ENCODE results near the gene HIP1.
A peak's percentile ranks its signal among the peaks of the same experiment; 100 is the strongest.

The HIP1 gene

DNA sequence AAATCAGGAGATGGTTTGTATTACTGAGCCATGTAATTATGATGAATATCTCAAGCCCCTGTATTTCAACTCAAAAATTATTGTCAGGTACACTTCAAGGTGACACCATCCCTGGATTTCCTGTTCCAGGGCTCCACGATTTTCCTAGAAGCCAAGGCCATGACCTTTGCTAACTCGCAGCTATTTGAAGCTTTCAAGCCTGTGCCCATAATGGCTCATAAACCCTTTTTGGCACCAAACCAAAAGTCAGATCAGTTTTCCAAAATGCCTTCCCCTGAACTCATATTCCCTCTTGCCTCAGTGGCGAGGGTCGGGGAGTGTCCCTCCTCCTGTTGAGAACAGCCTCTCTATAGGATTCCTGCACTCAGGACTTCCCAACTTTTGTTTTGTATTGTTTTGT is 70.8 kb downstream of the HIP1 start:
- no peak for FAIRE-seq

DNA sequence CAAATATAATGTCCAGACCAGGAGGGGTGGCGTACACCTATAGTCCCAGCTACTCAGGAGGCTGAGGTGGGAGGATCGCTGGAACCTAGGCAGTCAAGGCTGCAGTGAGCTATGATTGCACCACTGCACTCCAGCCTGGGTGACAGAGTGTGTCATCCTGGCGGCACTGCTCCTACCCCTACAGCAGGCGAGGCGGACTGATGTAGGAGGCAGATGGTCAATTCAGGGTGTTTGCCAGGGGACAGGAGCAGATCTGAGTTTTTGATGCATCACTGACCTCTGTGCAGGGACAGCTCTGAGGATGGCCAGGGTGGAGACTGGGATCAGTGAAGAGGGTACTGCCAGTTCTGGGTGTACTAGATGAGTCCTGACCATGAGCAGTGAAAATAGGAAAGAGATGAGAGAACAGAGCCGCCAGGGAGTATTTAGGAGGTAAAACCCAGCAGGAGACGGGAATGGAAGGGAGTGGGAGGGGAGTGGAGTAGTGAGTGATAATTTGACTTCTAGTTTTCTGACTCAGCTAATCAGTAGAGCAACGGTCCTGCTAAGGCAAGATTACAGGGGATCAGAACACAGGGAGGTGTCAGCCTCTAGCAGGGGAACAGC is 75.3 kb downstream of the HIP1 start:
- no peak for FAIRE-seq

DNA sequence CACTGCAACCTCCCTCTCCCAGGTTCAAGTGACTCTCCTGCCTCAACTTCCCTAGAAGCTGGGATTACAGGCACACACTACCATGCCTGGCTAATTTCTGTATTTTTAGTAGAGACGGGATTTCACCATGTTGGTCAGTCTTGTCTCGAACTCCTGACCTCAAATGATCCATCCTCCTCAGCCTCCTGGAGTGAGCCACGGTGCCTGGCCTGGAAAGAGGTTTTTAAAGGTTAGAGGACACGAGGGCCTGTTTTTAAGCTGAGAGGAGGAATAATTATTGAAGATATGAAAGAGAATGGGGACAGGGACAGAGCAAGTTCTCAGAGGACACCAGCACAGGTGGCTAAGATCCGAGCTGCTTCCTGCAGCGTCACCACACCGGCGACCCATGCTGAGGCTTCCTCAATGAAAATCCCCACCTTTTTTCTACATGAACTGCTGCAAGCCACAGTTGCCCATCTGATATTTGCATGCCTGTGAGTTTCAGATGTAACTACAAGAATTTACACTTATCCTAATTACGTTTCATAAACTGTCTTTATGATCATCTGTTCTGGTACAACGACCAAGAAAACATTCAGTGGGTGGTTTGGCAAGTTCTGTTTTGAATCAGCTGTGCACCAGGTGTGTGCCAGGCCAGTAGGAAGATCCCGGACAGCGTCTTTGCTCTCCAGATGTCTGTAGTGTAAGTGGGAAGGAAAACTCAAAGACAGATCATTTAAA is 76.0 kb downstream of the HIP1 start:
- no peak for FAIRE-seq

DNA sequence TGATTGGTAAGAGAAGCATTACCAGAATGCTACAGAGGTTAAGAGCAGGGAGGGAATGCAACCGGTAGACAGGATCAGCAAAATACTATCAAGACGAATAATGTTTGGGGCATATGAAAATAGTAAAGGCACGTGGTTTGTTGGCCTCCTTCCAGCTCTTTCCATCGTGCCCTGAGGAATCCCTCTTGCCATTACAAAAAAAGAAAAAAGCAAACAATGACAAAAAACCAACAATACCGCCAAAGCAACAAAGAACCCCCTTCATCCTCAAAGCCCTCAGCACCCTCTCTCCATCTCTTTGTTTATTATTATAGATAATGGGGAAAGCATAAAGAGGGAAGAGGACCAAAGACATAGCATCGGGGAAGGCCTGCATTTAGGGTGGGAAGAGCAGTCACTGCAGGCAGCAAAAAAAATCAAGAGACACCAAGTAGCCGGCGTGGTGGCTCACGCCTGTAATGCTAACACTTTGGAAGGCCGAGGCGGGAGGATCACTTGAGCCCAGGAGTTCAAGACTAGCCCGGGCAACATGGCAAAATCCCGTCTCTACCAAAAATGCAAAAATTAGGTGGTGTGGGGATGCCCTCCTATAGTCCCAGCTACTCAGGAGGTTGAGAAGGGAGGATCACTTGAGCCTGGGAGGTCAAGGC is 78.0 kb downstream of the HIP1 start:
- FAIRE-seq, result no peak

DNA sequence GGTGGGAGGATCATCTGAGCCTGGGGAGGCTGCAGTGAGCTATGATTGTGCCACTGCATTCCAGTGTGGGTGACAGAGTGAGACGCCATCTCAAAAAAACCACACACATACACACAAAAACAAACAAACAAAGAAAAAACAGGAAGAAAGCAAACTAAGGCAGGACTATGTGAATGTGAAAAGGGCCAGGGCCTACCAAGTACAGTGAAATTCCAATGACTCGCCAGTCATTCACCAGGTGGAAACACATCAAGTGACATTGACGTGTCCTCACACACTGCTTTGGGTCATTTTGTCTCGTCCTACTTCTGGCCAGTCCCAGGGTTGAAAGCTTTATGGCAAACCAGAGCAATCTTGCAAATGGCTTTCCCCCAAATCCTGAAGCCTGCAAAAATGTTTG is 79.9 kb downstream of the HIP1 start:
- FAIRE-seq, result no peak

DNA sequence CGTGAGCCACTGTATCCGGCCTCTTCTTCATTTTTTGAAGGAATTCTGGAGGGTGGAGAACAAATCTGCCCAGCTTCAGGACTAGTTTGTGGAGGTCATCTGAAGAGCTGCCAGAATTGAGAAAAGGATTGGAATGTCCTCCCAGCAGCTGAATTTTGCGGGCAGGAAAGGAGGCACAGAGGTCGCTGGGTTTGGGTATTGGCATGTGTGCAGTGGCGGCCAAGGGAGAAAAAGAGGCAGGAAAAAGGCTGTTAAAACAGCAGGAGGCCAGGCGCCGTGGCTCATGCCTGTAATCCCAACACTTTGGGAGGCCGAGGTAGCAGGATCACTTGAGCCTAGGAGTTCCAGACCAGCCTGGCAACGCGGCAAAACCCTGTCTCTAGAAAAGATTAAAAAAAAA is 80.4 kb downstream of the HIP1 start:
- no peak for FAIRE-seq

DNA sequence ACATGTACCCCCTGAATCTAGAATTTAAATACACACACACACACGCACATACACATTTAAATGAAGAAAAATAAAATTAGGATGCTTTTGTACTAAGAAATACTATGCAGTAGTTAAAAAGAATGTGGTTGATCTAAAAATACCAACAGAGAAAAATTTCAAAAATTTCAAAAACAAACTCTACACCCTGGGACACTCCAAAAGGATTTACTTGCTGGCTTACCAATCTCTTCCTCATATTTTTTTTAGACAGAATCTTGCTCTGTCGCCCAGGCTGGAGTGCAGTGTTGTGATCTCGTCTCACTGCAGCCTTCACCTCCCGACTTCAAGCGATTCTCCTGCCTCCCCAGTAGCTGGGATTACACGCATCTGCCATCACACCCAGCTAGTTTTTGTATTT is 80.9 kb downstream of the HIP1 start:
- no peak for FAIRE-seq

DNA sequence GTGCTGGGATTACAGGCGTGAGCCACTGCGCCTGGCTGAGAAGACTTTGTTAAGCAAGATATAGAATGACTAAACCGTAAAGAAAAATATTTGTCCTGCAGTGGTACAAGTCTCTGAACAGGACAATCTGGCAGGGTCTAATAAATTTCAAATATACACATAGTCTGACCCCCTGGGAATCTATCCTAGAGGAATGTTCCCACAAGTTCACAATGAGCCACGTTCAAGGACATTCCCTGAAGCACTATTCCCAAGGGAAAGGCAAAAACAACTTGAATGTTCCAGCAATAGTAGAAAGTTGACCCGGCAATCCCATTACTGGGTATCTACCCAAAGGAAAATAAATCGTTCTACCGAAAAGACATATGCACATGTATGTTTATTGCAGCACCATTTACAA is 82.0 kb downstream of the HIP1 start:
- FAIRE-seq, result no peak

DNA sequence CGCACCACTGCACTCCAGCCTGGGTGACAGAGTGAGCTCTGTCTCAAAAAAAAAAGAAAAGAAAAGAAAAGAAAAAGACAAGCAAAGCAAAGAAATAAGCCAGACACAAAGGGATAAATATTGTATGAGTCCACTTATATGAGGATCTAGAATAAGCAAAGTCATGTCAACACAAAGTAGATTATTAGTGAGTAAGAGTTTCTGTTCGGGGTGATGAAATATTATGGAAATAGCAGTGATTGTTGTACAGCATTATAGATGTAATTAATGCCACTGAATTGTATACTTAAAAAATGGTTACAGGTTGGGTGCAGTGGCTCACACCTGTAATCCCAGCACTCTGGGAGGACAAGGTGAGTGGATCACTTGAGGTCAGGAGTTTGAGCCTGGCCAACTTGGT is 83.2 kb downstream of the HIP1 start:
- FAIRE-seq, result no peak

DNA sequence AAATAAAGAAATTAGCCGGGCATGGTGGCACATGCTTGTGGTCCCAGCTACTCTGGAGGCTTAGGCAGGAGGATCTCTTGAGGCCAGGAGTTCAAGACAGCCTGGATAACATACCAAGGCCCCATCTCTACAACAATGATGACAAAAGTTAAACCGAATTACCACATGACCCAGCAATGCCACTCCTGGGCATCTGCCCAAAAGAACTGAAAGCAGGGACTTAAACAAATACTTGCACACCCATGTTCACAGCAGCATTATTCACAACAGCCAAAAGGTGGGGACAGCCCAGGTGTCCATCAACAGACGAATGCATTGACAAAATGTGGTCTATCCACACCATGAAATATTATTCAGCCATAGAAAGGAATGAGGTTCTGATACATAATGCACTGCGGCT is 83.9 kb downstream of the HIP1 start:
- FAIRE-seq, result no peak

DNA sequence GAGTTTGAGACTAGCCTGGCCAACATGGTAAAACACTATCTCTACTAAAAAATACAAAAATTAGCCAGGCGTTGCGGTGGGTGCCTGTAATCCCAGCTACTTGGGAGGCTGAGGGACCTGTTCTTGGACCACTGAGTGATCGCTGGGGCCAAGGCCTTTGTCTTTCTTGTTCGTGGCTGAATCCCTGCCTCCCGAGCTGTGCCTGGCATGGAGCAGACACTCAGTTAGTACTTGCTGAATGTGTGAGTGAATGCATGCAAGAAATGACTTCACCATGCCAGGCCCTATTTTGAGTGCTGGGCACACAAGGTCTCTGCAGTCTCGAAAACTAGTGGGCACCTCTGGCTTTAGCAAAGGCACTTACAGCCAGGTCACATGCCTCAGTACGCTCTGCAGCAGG is 85.1 kb downstream of the HIP1 start:
- FAIRE-seq, result no peak

DNA sequence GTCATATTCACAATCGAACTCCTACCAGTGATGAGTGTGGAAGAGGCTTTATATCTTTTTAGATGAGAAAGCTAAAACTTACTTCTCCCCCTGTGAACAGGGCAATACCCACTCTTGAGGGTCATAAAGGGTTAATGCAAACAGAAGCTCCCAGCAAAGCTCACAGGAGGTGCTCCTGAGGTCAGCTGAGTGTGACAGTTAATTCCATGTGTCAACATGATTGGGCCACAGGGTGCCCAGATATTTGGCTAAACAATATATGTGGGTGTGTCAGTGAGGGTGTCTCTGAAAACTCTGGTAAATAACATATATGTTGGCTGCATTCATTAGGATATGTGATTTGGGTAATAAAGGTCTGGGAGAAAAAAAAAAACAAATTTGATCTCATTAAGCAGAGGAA is 86.0 kb downstream of the HIP1 start:
- FAIRE-seq, result no peak

DNA sequence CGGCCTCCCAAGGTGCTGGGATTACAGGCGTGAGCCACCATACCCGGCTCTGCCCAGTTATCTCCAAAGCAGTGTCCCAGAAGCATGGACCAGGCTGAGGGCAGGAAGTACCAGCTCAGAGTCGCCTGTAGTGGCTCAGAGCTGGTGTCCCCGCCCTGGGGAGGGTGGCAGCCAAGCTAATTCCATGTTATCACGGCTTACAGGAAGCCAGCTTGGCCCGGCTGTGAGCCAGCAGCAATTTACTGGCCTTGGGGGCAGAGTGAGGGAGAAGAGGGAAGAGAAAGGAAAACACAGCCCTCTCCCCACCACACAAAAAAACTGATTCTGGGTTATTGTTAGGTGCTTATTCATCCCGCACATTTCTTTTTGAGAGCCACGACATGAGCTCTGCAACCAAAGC is 88.1 kb downstream of the HIP1 start:
- no peak for FAIRE-seq

DNA sequence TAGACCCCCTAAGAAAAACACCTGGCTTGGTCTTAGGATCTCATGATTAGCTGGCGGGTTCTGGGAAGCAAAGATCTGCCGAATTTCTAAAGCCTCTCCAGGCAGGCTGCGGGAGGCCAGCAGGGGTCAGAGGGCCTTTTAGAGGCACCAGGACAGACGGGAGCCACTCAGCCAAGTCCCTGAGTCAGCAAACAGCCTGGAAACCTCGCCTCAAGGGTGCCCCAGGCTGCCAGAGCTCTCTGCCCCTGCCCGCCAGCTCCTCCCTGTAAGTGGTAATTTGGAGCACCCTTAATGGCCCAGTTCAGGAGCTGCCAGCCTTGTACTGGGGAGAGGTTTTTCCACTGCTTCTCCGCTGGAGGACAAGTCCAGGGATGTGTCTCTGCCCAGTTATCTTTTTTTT is 88.7 kb downstream of the HIP1 start:
- no peak for FAIRE-seq

DNA sequence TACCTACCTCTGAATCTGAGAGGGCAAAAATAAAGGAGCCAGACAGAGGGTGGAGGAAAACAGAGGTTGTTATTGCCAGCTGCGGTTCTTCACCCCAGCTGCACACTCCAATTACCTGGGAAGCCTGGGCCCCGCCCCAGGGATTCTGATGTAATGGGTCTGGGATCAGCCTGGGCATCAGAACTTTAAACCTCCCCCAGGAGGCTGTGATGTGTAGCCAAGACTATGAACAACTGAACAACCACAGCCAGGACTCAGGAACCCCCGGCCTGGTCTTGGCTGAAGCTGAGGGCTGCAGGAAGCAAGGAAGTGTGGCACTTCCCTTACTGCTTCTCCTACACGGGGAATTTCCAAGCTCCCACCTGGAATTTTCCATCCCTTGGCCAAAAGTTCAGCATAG is 89.3 kb downstream of the HIP1 start:
- no peak for FAIRE-seq

DNA sequence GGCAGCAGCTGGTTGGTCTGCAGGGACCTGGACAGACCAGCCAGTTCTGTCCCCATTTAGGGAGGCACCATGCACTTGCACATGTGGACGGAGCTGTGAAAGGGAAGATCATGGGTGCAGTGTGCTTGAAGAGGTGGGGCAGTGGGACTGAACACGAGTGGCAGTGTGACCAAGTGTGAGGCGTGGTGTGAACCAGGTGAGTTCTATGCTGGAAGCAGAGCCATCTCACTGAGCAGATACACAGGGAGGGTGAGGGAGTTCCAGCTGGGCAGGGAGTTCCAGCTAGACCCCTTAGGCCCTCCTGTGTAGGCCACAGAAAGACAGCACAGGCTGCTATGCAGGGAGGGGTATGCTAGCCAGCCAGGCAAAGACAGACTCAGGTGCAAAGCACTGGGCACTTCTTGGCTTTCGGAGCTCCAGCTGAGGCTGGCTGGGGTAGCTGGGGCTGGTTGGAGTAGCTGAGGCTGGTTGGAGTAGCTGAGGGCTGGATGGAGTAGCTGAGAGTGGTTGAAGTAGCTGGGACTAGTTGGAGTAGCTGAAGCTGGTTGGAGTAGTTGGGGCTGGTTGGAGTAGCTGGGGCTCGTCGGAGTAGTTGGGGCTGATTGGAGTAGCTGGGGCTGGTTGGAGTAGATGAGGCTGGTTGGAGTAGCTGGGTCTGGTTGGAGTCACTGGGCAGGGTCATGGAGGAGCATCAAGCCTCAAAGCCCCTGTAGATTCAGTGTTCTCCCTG is 90.9 kb downstream of the HIP1 start:
- no peak for FAIRE-seq

DNA sequence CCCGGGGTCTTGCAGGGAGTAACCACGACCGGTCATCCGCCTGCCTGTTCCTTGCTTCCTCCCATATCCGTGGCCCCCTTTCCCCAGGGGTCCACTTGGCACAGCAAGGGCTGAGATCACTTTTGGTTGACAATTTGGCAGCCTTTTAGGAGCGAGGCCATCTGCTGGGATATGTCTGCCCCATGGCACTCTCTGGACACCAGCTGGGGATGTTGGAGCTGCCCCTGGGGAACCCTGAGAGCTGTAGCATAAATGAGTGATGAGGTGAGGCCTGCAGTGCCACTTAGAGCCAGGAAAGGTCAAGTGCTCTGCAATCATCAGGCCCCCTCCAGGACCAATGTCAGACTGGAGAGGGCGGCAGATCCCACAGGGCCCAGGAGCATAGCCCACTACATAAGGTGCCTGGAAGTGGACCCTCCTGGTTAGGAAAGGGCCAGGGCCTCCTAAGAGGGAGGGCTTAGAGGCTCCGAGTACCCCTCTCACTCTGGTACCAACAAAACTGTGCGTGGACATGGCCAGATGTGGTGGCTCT is 92.1 kb downstream of the HIP1 start:
- no peak for FAIRE-seq

DNA sequence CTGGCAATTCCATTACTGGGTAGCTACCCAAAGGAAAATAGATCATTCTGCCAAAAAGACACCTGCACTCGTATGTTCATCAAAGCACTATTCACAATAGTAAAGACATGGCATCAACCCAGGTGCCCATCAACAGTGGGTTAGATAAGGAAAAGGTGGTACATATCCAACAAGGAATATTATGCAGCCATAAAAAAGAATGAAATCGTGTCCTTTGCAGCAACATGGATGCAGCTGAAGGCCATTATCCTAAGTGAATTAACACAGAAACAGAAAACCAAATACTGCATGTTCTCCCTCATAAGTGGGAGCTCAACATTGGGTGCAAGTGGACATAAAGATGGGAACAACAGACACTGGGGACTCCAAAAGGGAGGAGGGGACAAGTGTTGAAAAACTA is 93.2 kb downstream of the HIP1 start:
- FAIRE-seq, result no peak

DNA sequence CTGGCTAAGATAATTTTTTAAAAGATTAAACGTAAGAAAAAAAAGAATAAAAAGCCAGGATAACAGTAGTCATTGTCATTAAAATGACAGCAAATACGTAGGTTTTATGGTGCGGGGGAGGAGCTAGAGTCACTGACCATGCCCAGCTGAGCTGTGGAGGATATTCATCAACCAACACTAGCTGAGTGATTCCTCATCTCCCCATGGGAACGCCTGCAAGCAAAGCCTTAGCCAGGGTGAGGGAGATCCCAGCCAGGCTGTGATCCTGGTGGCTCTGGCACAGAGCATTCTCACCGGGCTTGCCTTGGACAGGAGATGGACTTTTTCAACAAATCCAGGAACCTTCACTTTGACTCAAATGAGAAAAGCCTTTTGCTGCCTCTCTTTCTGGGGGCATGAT is 94.2 kb downstream of the HIP1 start:
- no peak for FAIRE-seq

DNA sequence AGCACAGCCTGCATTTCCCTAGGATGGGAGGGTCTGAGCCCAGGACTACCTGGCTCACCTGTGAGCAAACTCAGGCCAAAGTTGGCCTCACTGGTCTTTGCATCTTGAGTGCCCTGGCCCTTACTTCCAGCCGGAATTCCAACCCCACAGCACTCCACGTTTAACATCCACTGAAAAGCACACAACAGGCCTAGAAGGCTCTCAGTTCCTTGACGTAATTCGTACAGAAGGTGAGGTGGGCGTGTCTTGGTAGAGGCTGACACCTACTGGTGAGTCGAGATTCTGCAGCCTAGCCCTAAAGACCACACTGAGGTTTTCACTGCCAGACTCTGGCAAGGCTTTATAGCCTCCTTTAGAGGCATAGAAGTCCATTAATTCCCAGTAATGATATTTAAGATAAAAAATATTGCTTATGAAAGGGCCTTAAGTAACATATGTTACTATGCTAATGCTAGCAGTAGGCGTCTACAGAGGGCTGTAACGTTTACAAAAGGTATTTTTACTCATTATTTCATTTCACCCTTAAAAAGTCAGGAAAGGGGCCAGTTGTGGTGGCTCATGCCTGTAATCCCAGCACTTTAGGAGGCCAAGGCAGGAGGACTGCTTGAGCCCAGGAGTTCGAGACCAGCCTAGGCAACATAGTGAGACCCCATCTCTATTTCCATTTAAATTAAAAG is 95.8 kb downstream of the HIP1 start:
- peak; percentile 11 for FAIRE-seq

DNA sequence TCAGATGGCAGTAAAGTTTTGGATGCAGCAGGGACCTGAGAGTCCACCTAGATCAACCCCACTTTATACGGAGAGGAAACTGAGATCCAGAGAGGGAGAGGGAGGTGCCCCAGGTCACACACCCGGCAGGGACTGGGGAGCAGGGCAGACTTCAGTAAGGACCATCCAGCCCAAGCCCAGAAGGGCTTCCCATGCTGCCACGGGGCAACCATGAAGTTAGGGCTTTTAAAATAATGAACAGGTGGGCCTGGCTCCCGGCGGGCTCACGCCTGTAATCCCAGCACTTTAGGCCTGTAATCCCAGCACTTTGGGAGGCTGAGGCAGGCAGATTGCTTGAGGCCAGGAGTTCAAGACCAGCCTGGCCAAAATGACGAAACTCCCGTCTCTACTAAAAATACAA is 98.5 kb downstream of the HIP1 start:
- FAIRE-seq, result no peak

DNA sequence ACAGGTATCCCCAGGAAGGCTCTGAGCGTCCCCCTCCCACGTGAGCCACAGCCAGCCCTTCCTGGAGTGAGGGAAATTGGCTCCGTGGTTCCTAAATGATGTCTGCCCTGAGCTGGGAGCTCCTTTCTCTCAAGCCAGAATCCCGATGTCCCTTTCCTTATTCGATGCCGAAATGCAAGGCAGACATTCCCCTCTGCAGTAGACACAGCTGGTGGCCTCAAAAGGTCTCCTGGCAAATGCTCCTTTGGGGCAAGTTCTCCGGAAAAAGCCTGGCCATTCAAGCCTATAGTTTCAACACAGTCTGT is 98.9 kb downstream of the HIP1 start:
- no peak for FAIRE-seq

Data from TTC549 (cell line).